ENCODE measurements around the gene C22orf42.
A peak's percentile ranks its signal among the peaks of the same experiment; 100 is the strongest.
"Not testable (repeated sequence)": the region's sequence is repeated elsewhere in the genome, so short reads cannot be mapped to it uniquely, and the experiment has no call there.

C22orf42 gene

GRCh38 chr22:32134796-32135195 lies 24.3 kb downstream of the C22orf42 start:
- not testable (repeated sequence) for DNase-seq (ENCODE audit: low spot score)

- no peak for DNase-seq (ENCODE audit: low spot score)
Measured at GRCh38 chr22:32132783-32133182, 26.3 kb downstream of the C22orf42 start.

- DNase-seq (ENCODE audit: low spot score), result no peak
Measured at GRCh38 chr22:32132126-32132525, 27.0 kb downstream of the C22orf42 start.

GRCh38 chr22:32130464-32130863 lies 28.6 kb downstream of the C22orf42 start:
- DNase-seq (ENCODE audit: low spot score), result no peak

GRCh38 chr22:32127904-32128303 lies 31.2 kb downstream of the C22orf42 start:
- no peak for DNase-seq (ENCODE audit: low spot score)

- no peak for DNase-seq (ENCODE audit: low spot score)
Measured at GRCh38 chr22:32123657-32124056, 35.4 kb downstream of the C22orf42 start.

GRCh38 chr22:32122899-32123298 lies 36.2 kb downstream of the C22orf42 start:
- DNase-seq (ENCODE audit: low spot score), result no peak

GRCh38 chr22:32120603-32121002 lies 38.5 kb downstream of the C22orf42 start:
- no peak for DNase-seq (ENCODE audit: low spot score)

- DNase-seq (ENCODE audit: low spot score), result no peak
Measured at GRCh38 chr22:32119568-32120235, 39.4 kb downstream of the C22orf42 start.

- no peak for DNase-seq (ENCODE audit: low spot score)
Measured at GRCh38 chr22:32112380-32112779, 46.7 kb downstream of the C22orf42 start.

GRCh38 chr22:32106930-32107329 lies 52.2 kb downstream of the C22orf42 start:
- no peak for DNase-seq (ENCODE audit: low spot score)

- DNase-seq (ENCODE audit: low spot score), result peak; percentile 40
Measured at GRCh38 chr22:32103658-32104315, 55.3 kb downstream of the C22orf42 start.

- no peak for DNase-seq (ENCODE audit: low spot score)
Measured at GRCh38 chr22:32100711-32101110, 58.4 kb downstream of the C22orf42 start.

Measured in kidney capillary endothelial cell (primary cell).